CD1c-positive myeloid dendritic cell (primary cell): ENCODE data around the gene RPL32.
"Not testable (repeated sequence)": the region's sequence is repeated elsewhere in the genome, so short reads cannot be mapped to it uniquely, and the experiment has no call there.

Experiments
- DNase-seq: peaks from one replicate; pipeline ENCODE4 v3.0.0-alpha.2; 2016; ENCODE audit errors: extremely low spot score

The RPL32 gene

DNA sequence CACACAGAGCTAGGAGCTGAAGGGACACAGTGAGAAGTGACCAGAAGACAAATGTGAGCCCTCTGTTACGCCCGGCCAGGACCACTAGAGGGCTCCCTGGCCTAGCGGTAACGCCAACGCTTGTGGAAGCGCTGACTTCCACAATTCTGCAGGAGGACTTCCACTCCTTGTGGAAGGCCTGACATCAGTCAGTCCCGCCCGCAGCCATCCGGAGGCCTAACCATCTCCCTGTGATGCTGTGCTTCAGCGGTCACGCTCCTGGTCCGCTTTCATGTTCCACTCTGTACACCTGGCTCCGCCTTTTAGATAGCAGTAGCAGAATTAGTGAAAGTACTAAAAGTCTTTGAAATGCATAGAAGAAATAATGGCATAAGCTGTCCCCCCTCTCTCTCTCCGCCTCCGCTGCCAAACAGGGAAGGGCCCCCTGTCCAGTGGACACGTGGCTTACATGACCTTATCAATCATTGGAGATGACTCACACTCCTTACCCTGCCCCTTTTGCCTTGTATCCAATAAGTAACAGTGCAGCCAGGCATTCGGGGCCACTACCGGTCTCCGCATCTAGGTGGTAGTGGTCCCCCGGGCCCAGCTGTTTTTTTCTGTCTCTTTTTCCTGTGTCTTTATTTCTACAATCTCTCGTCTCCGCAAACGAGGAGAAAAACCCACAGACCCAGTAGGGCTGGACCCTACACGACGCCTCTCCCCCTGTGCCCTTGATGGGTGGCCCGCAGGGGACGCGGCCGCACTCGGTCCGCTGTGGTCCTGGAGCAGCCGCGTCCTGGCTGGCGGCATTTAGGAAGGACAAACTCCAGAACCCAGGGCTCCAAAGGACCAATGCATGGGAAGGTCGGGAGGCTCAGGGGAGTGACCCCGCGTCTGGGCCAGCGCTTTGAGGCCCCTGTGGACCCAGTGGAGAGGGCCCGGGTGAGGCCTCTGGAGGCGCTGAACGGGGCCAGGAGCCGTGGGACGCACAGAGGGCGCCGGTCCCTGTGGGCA is 27.0 kb upstream of the RPL32 start:
- peak; percentile 93 for DNase-seq

DNA sequence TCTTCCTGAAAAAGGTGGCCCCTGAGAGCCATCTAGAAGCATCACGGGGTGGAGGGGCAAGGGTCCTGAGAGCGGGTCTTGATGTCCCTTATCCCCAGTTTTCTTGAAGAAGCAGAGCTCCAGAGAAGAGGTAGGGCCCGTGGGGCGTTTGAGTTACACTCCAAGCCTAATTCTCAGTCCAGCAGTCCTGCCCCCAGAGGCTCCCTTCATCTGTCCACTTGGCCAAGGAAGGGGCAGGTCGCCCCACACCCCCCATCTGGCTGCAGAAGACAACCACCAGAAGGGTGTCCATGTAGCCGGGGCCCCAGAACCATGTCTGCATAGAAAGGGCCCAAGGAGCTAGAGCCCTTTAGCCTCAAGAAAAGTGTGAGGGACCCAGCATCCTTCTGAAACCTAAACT is 25.5 kb upstream of the RPL32 start:
- DNase-seq: no peak

DNA sequence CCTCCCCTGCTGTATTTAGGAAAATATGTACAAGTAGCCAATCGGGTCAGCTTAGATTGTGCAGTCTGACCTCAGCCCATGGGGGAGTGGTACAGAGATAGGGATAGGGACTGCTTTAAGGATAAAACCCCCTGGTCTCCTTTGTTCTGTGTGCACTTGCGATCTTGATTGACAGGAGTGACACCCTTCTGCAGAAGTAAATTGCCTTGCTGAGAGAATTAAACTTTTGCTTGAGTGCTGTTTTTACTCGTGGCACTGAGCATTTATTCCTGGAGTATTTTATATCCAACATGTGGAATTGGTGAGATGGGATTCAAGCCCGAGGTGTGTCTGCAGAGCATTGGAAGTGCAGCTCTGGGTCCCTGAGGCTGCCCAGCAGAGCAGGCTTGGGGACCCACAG is 23.9 kb upstream of the RPL32 start:
- DNase-seq: no peak

DNA sequence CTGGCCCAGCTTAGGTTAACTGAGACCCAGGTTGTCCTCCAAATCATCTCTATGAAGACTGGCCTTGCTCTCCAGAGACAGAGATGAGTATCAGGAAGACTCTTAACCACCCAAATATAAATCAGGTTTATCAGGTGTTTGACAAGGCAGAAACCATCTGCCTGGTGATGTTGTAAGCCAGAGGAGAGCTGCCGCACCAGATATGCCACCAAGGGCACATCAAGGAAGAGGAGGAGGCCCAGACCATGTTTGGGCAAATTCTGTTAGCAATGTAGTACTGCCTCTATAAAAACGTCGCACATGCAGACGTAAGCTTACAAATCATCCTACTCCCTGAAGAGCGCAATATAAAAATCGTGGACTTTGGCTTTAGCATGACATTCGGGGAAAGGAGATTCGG is 21.0 kb upstream of the RPL32 start:
- no peak for DNase-seq

DNA sequence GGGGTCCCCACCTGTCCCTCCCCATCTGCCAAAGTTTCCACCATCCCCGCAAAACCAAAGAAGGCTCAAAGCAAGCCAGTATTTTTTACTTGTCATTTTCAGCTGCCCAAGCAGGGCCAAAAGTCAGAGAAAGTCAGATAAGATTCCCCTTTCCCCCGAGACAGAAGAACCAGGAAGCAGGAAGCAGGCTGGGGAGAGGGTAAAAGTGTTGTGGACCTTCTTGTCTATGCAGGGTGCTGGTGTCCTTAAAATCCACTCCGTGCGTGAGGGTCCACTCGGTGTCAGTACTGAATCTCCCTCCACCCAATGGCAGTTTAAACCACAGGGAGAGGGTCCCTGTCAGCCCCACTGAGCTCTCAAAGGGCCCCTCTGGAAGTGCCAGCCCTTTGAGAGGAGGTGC is 20.2 kb upstream of the RPL32 start:
- DNase-seq: no peak

DNA sequence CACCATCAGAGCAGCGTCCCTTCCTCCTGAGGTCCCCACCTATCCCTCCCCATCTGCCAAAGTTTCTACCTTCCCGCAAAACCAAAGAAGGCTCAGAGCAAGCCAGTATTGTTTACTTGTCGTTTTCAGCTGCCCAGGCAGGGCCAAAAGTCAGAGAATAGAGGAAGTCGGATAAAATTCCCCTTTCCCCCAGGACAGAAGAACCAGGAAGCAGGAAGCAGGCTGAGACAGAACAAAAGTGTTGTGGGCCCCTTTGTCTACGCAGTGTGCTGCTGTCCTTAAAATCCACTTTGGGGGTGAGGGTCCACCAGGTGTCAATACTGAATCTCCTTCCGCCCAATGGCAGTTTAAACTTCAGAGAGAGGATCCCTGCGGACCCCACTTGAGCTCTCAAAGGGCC is 18.5 kb upstream of the RPL32 start:
- peak; percentile 39 for DNase-seq

DNA sequence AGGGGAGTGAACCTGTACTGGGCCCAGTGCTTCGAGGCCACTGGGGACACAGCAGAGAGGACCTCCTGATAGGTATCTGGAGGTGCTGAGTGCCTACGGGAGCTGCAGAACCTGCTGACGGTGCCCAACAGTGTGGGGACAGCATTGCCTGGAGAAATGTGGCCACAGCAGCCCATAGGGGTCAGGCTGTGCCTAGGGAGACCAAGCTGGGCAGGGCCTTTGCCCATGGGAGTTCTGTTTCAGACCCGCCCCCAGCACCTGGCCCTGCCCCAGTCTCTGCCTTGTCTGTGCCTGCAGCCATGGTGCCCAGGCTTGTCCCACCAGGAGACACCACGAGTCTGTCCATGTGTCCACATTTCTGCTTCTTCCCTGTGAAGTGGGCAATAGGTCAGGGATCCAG is 15.3 kb upstream of the RPL32 start:
- DNase-seq: no peak

DNA sequence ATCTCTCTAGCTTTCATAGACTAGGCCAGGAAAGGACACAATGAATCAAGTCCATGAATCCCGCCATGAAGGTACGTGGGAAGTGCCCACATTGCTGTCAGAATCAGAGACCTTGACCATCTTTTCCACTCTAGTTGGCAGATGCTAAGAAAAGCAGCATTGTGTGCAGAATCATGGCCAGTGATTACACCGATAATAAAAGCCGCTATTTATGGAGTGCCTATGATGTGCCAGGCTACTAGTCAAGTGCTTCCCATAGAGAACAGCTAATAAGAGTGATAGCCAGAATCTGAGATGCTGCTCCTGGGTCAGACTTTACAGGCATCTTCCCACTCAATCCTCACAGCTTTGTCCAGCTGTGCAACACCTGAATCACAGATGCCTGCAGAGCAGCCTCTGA is 13.2 kb upstream of the RPL32 start:
- DNase-seq: no peak

DNA sequence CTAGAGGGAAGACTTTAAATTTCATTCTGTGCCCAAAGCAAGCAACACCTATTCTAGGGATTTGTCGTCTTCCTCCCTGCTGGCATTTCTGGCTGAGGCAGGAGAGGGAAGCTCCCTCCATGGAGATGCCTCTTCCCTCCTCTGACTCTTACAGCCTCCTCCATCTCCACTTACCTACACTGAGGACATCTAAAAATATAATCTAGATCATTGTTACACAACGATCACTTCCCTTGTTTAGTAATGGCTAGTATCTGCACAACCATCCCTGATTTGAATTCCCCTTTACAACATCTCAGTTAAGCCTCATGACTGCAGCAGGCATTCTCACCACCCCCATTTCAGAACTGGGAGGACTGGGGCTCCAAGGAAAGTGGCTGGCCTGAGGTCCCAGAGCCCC is 12.5 kb upstream of the RPL32 start:
- not testable (repeated sequence) for DNase-seq

DNA sequence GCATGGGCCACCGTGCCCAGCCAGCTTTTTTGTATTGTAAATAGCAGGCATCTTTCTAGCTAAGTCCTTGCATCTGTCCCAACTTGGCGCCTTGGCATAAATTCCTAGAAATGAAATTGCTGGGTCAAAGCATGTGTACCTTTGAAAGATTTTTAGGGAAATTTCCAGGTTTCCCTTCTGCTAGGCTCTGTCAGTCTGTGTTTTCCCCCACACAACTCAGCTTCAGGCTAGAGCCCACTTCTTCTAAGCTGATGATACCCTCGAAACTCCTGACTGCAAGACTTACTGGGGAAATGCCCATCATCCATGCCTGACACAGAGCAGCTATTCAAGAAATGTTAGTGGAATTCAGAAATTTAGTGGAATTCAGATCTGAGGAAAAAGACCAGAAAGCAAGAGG is 10.8 kb upstream of the RPL32 start:
- no peak for DNase-seq

DNA sequence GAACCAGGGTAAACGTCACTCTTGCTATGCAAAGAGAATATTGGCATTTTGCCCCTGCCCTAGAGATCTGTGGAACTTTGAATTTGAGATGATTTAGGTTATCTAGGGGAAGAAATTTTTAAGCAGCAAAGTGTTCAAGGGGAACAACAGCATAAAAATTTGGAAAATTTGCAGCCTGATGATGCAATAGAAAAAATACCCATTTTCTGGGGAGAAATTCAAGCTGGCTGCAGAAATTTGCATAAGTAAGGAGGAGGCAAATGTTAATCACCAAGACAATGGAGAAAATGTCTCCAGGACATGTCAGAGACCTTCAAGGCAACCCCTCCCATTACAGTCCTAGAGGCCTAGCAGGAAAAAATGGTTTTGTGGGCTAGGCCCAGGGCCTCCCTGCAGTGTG is 4.4 kb upstream of the RPL32 start:
- DNase-seq: no peak

DNA sequence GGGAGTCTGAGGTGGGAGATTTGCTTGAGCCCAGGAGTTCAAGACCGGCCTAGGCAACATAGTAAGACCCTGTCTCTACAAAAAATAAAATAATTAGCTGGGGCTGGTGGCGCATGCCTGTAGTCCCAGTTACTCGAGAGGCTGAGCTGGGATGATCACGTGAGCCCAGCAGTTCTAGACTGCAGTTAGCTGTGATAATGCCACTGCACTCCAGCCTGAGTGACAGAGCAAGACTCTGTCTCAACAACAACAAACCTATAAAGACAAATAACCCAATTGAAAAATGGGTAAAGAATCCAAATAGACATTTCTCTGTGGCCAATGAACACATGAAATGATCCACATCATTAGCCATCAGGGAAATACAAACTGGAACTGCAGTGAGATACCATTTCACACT is 1.1 kb upstream of the RPL32 start:
- no peak for DNase-seq

DNA sequence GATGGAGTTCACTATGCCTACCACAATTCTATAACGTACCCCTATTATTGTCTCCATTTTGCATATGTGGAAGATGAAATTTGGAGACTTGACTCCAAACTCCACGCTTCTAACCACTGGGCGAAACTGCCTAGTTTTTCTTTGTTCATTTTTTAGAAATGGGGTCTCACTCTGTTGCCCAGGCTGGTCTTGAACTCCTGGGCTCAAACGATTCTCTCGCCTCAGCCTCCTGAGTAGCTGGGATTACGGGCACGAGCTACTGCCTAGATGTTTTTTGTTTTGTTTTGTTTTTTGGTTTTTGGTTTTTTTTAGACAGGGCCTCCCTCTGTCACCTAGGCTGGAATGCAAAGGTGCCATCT is 584 bp upstream of the RPL32 start:
- DNase-seq: no peak

DNA sequence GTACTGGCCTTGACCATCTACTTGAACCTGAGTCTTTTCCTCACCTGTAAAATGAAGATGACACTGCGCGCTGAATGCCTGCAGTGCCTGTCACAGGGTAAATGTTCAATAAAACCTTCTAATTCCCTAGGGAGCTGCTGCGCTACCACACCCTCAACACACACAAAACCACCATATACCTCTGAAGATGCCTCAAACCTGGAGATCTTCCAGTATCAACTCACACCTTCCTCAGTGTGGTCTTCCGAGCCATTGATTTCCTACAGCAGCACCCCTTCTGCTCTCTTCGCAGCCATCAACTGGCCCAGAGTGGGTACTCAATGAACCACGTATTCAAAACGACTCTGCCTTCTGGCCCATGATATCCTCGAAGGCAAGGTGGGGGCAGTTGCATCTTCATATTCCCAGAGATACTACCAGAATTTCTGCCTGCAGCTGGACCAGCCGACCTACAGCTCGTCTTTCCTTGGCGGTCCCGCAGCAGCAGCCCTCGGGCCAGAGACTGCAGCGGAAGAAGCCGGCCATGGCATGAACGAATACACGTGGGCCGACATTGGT is 695 bp downstream of the RPL32 start:
- DNase-seq: peak; percentile 51

DNA sequence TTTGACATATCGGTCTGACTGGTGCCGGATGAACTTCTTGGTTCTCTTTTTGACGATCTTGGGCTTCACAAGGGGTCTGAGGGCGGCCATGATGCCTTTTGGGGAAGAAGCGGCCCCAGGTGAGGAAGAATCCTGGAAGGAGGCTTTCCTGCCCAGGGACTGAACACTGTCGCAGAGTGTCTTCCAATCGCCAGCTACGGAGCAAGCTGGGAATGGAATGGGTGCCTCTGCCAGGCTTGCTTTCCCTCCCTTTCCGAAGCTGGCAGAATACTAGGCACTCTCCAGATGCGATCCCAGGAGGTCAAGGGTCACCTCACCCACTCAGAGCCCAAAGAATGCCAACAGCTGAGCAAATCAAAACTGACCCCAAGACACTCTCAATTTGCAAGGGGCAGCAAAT is 1.2 kb downstream of the RPL32 start:
- DNase-seq: not testable (repeated sequence)

DNA sequence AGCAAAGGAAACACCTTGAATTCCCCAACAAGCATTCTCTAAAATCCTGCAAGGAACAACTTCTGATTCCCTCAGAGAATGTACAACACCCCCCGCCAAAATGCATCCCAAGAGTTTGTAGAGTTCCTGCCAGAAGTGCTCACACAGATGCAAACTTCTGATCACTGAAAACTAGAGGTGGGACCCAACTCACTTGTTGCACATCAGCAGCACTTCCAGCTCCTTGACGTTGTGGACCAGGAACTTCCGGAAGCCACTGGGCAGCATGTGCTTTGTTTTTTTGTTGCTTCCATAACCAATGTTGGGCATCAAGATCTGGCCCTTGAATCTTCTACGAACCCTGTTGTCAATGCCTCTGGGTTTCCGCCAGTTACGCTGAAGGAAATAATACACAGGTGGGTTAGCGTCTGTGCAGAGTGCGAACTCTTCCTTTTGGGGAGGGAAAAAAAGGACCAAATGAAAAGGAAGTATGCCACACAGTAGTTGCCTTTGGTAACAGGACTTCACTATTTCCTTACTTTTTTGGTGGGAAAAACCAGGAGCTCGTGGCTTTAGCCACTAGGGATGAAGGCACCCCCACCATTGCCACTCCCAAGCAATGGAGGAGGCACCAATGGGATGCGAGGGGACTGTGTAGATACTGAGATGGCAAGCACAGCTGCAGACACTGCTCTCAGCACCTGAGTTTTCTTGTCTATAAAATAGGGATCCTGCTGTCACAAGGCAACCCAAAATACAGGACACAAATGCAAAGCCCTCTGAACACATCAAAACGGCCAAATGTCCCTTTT is 2.0 kb downstream of the RPL32 start:
- DNase-seq: no peak

DNA sequence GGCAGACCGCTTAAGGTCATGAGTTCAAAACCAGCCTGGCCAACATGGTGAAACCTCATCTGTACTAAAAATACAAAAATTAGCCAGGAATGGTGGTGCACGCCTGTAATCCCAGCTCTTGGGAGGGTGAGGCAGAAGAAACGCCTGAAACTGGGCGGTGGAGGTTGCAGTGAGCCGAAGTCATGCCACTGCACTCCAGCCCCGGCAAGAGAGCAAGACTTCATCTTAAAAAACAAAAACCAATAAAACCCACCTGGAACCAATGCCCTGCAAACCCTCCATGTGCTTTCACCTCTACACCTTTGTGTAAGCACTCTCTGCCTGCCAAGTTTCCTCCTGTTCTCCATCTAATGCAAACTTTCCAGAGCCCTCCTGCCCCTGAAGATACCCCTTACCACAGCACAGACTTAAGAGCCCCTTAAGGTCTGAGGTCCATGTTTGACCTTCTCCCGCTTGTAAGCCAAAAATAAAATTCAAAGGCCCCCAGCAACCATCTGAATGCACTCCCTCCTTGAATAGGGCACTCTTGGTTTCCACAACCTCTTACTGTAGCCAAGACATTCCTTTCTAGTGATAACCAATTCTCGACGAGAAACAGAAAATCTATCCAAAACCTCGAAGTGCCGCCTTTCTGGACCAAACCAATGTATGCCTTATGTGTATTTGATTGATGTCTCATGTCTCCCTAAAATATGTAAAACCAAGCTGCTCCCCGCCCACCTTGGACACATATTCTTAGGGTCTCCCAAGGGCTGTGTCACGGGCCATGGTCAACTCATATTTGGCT is 3.0 kb downstream of the RPL32 start:
- DNase-seq: no peak

DNA sequence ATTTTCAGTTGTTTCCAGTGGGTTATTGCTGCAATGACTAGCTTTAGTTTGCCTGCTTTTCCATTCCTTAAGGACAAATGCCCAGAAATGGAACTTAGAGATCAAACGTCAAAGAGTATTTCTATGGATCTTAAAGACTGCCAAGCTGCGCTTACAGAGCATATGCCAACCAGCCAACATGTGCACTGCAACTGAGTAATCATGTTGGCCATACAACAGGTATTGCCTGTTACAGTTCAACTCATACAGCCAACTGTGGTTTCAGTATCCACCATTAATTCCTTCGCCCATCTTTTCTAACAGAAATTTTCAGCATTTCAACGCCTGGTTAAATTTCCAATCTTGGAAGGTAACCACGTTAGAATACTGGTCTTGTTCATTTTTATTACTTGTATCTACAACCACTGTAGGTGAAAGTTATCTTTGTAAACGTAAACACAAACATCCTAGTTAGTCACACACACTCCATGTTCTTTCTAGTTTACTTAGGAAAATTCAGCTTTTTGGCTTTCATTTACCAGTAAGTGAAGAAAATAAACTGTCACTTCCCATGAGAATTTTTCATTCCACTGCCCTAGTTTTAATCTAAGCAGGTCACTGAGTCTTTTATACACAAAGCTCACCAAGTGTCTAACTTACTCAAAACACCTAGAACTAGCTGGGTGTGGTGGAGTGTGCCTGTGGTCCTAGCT is 3.9 kb downstream of the RPL32 start:
- DNase-seq: no peak

DNA sequence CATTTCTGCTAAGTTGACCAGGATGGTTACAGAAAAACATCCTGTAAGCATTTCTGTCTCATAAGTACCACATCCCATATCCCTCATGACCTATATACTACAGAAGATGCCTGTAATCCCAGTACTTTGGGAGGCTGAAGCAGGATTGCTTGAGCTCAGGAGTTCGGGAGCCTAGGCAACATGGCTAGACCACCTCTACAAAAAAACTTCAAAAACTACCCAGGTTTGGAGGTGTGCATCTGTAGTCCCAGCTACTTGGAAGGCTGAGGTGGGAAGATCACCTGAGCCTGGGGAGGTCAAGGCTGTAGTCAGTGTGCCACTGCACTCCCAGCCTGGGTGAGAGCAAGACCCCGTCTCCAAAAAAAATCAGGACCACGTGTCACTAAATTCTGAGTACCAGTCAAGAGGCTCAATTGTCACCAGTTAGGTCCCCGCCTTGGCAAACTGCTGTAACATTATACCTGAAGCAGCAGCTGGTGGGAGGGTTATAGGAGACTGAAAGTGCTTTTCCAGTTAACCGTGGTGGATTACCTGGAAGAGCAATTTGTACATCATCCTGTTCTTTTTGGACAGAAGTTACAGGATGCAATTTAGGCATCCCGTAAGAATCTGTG is 6.2 kb downstream of the RPL32 start:
- DNase-seq: no peak

DNA sequence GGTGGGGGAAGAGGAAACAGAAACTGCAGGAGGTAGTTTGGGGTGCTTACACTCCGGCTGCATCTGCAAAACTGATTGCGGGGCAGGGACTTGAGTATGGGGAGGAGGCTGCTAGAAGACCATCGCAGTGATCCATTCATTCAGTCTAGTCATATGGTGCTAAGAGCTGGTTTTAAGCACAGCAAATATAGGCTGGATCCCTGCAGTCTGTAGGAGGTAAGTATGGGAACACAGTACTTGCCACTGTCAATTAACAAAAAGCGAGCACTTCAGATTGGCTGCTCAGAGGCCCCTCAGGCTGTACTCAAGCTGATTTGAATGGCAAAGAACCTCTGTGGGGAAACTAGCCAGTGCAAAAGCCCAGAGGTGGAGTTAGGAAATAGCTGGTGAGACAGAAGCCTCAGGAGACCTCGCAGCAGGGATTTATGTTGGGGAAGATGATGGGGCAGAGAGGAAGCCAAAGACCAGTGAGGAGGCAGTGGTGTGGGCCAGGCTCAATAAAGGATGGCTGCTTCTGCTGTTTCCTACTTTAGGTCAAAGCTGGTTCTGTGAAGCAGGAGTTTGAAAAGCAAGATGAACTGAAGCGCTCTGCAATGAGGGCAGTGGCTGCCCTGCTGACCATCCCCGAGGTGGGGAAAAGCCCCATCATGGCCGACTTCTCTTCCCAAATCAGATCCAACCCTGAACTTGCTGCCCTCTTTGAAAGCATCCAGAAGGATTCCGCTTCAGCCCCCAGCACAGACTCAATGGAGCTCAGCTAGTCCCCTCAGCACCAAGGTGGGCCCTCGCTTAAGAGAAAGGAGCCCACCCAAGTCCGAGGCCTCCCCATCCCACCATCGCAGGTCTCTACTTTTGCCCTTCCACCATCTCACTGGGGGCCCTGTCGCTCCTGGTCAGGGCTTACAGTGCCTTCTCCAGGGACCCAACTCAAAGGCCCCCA is 7.9 kb downstream of the RPL32 start:
- DNase-seq: no peak
